ENCODE data around the gene SDF4.

The SDF4 gene

GRCh38 chr1:1230656-1231399 is 973 bp downstream of the SDF4 start:
- CTCF ChIA-PET, result interaction anchor here (0.5 to 1.4 kb wide), 4 partner anchors 21 to 171 kb away, joined by 3 to 4 read pairs (median 3); no protein-coding TSS in a partner anchor
- peak; percentile 66 for DNase-seq (ENCODE audit: extremely low spot score)
- TF ChIP-seq FOXK2 (IDR thresholded peaks at IDR 0.05), result no peak
- no peak for TF ChIP-seq BHLHE40 (IDR thresholded peaks at IDR 0.05; ENCODE audit: borderline replicate concordance)
- TF ChIP-seq CTBP1 (IDR thresholded peaks at IDR 0.05; ENCODE audit: borderline replicate concordance), result no peak
- TF ChIP-seq ELF4 (IDR thresholded peaks at IDR 0.05), result no peak
- TF ChIP-seq ARNT (IDR thresholded peaks at IDR 0.05), result no peak
- TF ChIP-seq ZNF384 (IDR thresholded peaks at IDR 0.05), result no peak
- TF ChIP-seq L3MBTL2 (conservative IDR thresholded peaks at IDR 0.05), result no peak
- TF ChIP-seq NFRKB (IDR thresholded peaks at IDR 0.05), result no peak
- TF ChIP-seq SP1 (IDR thresholded peaks at IDR 0.05), result no peak
- no peak for TF ChIP-seq TARDBP (IDR thresholded peaks at IDR 0.05)
- TF ChIP-seq FOXA1 (IDR thresholded peaks at IDR 0.05), result no peak
- no peak for TF ChIP-seq SUZ12 (IDR thresholded peaks at IDR 0.05)
- no peak for TF ChIP-seq HDGF (IDR thresholded peaks at IDR 0.05; ENCODE audit: borderline replicate concordance)
- TF ChIP-seq, protein P1, sequence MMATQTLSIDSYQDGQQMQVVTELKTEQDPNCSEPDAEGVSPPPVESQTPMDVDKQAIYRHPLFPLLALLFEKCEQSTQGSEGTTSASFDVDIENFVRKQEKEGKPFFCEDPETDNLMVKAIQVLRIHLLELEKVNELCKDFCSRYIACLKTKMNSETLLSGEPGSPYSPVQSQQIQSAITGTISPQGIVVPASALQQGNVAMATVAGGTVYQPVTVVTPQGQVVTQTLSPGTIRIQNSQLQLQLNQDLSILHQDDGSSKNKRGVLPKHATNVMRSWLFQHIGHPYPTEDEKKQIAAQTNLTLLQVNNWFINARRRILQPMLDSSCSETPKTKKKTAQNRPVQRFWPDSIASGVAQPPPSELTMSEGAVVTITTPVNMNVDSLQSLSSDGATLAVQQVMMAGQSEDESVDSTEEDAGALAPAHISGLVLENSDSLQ (IDR thresholded peaks at IDR 0.05), result no peak
- TF ChIP-seq LEF1 (IDR thresholded peaks at IDR 0.05; ENCODE audit: borderline replicate concordance), result no peak
- TF ChIP-seq FOXM1 (IDR thresholded peaks at IDR 0.05; ENCODE audit: borderline replicate concordance), result no peak
- POLR2A ChIA-PET, result interaction anchor here (0.9 to 1.3 kb wide), 4 partner anchors 26 to 229 kb away, joined by 3 to 5 read pairs (median 3); no protein-coding TSS in a partner anchor

DNA sequence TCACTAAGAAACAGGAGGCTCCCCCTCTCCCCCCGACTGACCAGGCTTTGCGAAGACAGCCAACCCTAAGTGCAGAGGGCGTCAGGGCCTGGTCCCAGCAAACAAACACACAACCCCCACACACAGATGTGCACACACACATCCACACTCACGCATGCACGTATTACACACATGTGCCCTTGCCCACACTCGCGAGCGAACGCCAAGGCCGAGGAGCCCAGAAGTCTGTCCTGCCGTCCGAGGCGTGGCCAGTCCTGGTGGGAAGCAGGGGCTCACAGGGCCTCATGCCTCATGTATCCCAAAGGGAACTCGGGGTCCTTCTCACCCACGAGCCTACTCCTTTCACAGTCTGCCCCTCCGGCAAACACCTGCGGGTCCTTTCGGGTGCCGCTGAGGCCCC is 2.0 kb downstream of the SDF4 start:
- no peak for TF ChIP-seq TARDBP (IDR thresholded peaks at IDR 0.05)
- ChIA-PET CTCF (no interaction called here), POLR2A (no interaction called here)
- no peak for DNase-seq (ENCODE audit: extremely low spot score)

- no peak for DNase-seq (ENCODE audit: extremely low spot score)
- CTCF ChIA-PET, result no interaction called here
- POLR2A ChIA-PET, result no interaction called here
- TF ChIP-seq SP1 (IDR thresholded peaks at IDR 0.05), result no peak
- TF ChIP-seq TARDBP (IDR thresholded peaks at IDR 0.05), result no peak
- no peak for TF ChIP-seq FOXK2 (IDR thresholded peaks at IDR 0.05)
- no peak for TF ChIP-seq LEF1 (IDR thresholded peaks at IDR 0.05; ENCODE audit: borderline replicate concordance)
- no peak for TF ChIP-seq FOXM1 (IDR thresholded peaks at IDR 0.05; ENCODE audit: borderline replicate concordance)
- no peak for TF ChIP-seq ELF4 (IDR thresholded peaks at IDR 0.05)
- TF ChIP-seq L3MBTL2 (conservative IDR thresholded peaks at IDR 0.05), result no peak
- TF ChIP-seq SUZ12 (IDR thresholded peaks at IDR 0.05), result no peak
- TF ChIP-seq CTBP1 (IDR thresholded peaks at IDR 0.05; ENCODE audit: borderline replicate concordance), result no peak
- TF ChIP-seq BHLHE40 (IDR thresholded peaks at IDR 0.05; ENCODE audit: borderline replicate concordance), result no peak
- no peak for TF ChIP-seq HDGF (IDR thresholded peaks at IDR 0.05; ENCODE audit: borderline replicate concordance)
- TF ChIP-seq NFRKB (IDR thresholded peaks at IDR 0.05), result no peak
- no peak for TF ChIP-seq FOXA1 (IDR thresholded peaks at IDR 0.05)
- no peak for TF ChIP-seq ARNT (IDR thresholded peaks at IDR 0.05)
- no peak for TF ChIP-seq ZNF384 (IDR thresholded peaks at IDR 0.05)
These were observed 3.0 kb downstream of the SDF4 start for GRCh38 chr1:1228596-1229321.

DNA sequence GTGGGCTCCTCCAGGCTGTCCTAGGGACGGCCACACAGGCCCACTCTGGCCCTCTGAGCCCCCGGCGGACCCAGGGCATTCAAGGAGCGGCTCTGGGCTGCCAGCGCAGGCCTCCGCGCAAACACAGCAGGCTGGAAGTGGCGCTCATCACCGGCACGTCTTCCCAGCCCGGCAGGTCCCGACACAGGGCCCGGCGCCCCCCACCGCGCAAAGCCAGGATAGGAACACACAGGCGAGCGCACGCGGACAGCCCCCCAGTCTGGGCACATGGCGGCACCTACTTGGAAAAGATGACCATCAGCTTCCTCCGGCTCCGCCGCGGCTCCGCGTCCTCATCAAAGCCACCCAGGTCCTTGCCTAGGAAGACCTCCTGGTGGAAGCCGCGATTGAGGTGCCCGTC is 3.6 kb downstream of the SDF4 start:
- no peak for TF ChIP-seq LEF1 (IDR thresholded peaks at IDR 0.05; ENCODE audit: borderline replicate concordance)
- no peak for TF ChIP-seq ZNF384 (IDR thresholded peaks at IDR 0.05)
- TF ChIP-seq ELF4 (IDR thresholded peaks at IDR 0.05), result no peak
- no peak for TF ChIP-seq L3MBTL2 (conservative IDR thresholded peaks at IDR 0.05)
- TF ChIP-seq HDGF (IDR thresholded peaks at IDR 0.05; ENCODE audit: borderline replicate concordance), result no peak
- TF ChIP-seq FOXA1 (IDR thresholded peaks at IDR 0.05), result no peak
- no peak for TF ChIP-seq FOXK2 (IDR thresholded peaks at IDR 0.05)
- TF ChIP-seq NFRKB (IDR thresholded peaks at IDR 0.05), result no peak
- TF ChIP-seq CTBP1 (IDR thresholded peaks at IDR 0.05; ENCODE audit: borderline replicate concordance), result no peak
- TF ChIP-seq, protein P1 (IDR thresholded peaks at IDR 0.05), result no peak
- TF ChIP-seq TARDBP (IDR thresholded peaks at IDR 0.05), result no peak
- no peak for TF ChIP-seq SP1 (IDR thresholded peaks at IDR 0.05)
- CTCF ChIA-PET, result interaction anchor here (0.5 kb wide), 1 partner anchor 72 kb away, joined by 3 read pairs; no protein-coding TSS in a partner anchor
- DNase-seq (ENCODE audit: extremely low spot score), result no peak
- POLR2A ChIA-PET, result no interaction called here

DNA sequence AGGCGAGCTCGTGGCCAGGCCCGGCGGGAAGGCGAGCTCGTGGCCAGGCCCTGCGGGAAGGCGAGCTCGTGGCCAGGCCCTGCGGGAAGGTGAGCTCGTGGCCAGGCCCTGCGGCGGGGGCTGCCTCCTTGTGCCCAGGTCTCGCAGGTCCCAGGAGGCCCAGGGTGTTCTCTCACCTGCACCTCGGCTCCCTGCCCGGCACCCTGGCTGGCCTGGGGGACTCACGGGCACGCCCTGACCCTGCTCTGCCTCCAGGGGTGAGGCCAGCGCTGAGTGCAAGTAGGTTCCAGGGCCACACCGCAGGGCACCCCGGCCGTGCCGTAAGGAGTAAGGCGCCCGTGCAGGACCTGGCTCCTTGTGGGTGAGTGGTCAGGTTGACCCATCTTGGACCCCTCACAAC is 4.4 kb downstream of the SDF4 start:
- no peak for DNase-seq (ENCODE audit: extremely low spot score)
- ChIA-PET CTCF (interaction anchor here (0.5 kb wide), 1 partner anchor 73 kb away, joined by 3 read pairs; no protein-coding TSS in a partner anchor), POLR2A (no interaction called here)
- TF ChIP-seq CTBP1 (IDR thresholded peaks at IDR 0.05; ENCODE audit: borderline replicate concordance) (no peak), ELF4 (IDR thresholded peaks at IDR 0.05) (no peak), TARDBP (IDR thresholded peaks at IDR 0.05) (no peak), HDGF (IDR thresholded peaks at IDR 0.05; ENCODE audit: borderline replicate concordance) (no peak), SUZ12 (IDR thresholded peaks at IDR 0.05) (no peak), FOXK2 (IDR thresholded peaks at IDR 0.05) (no peak), BHLHE40 (IDR thresholded peaks at IDR 0.05; ENCODE audit: borderline replicate concordance) (no peak), ZNF384 (IDR thresholded peaks at IDR 0.05) (no peak), SP1 (IDR thresholded peaks at IDR 0.05) (no peak)

DNA sequence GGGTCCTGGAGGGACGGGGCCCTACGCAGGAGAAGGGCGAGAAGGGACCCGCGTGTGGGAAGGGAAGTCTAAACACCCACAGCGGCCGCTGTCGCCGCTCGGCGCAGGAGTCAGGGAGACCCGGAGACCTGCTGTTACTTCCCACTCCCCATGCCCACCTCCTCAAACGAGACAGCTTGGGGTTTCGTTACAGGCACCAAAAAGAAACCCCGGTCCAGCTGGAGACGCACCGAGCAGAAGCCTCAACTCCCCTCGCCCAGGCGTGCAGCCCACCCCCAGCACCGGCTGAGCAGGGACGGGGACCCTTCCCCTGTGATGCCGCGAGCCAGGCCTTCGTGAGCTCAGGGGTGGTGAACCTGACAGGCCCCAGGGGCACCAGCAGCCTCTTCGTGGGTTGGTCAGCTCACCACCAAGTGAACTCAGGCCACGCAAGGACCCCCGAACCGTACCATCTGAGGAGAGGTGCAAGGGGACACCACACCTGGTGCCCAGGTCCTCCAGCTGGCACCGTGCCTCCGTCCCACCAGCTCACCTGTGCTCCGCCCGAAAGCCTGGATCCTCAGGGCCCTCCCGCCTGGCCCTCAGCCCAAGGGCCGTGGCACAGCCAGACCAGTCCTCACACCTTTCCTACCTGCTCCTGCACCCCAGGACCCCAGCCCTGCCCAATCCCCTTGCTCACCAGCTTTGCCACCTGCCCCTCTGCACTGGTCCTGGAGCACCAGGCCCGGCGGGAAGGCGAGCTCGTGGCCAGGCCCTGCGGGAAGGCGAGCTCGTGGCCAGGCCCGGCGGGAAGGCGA is 5.0 kb downstream of the SDF4 start:
- no peak for DNase-seq (ENCODE audit: extremely low spot score)
- ChIA-PET POLR2A (no interaction called here), CTCF (no interaction called here)
- no peak for TF ChIP-seq HDGF (IDR thresholded peaks at IDR 0.05; ENCODE audit: borderline replicate concordance)
- TF ChIP-seq FOXA1 (IDR thresholded peaks at IDR 0.05), result no peak
- no peak for TF ChIP-seq L3MBTL2 (conservative IDR thresholded peaks at IDR 0.05)
- no peak for TF ChIP-seq ZNF384 (IDR thresholded peaks at IDR 0.05)
- no peak for TF ChIP-seq NFRKB (IDR thresholded peaks at IDR 0.05)
- TF ChIP-seq SP1 (IDR thresholded peaks at IDR 0.05), result no peak
- TF ChIP-seq BHLHE40 (IDR thresholded peaks at IDR 0.05; ENCODE audit: borderline replicate concordance), result no peak
- TF ChIP-seq SUZ12 (IDR thresholded peaks at IDR 0.05), result no peak
- no peak for TF ChIP-seq ARNT (IDR thresholded peaks at IDR 0.05)
- TF ChIP-seq, protein P1 (IDR thresholded peaks at IDR 0.05), result no peak
- no peak for TF ChIP-seq ELF4 (IDR thresholded peaks at IDR 0.05)
- TF ChIP-seq FOXM1 (IDR thresholded peaks at IDR 0.05; ENCODE audit: borderline replicate concordance), result no peak
- no peak for TF ChIP-seq TARDBP (IDR thresholded peaks at IDR 0.05)
- TF ChIP-seq FOXK2 (IDR thresholded peaks at IDR 0.05), result no peak
- TF ChIP-seq CTBP1 (IDR thresholded peaks at IDR 0.05; ENCODE audit: borderline replicate concordance), result no peak
